Astrocyte of the spinal cord (primary cell): ENCODE results near the gene CLDN20.

Experiments used
- DNase-seq: peaks from one replicate; pipeline ENCODE4 v3.0.0; 2011; ENCODE audit warnings: low read depth, low spot score
- H3K4me3 ChIP-seq: 2 replicates; pipeline ENCODE4 v1.5.1; 2011; ENCODE audit warnings: low read depth, mild to moderate bottlenecking, low read length, moderate library complexity
- in situ Hi-C: cut with HindIII; loops from 2 replicates; pipeline ENCODE4 v1.10.0; 2017; ENCODE audit warnings: low sequenced_read_pairs
- TF ChIP-seq, protein P1 (sequence below): IDR thresholded peaks from 2 replicates; pipeline ENCODE4 v1.5.1; 2012; ENCODE audit warnings: low read depth, mild to moderate bottlenecking, low read length, inconsistent platforms

CLDN20 gene

DNA sequence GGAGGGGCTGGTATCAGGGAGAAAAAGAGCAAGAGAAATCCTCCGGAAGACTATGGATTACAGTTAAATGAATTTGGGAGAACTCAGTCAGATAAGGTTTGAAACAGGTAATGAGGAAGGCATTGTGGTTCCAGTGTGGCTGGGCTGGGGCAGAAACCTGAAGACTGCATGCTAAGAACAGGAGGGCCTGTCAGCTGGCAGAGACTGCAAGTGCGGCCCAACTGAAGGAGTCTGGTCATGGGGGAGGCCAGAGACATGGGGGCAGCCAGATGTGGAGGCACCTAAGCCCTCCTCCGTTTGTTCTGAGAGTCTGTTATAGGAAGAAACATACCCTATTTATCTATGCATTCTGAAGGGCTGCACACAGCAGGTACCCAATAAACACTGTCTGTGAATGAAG lies 33.9 kb downstream of the CLDN20 start:
- DNase-seq, result no peak
- in situ Hi-C loops, result no loop called here
- H3K4me3 ChIP-seq, result no peak overlapping the region
- TF ChIP-seq, protein P1, sequence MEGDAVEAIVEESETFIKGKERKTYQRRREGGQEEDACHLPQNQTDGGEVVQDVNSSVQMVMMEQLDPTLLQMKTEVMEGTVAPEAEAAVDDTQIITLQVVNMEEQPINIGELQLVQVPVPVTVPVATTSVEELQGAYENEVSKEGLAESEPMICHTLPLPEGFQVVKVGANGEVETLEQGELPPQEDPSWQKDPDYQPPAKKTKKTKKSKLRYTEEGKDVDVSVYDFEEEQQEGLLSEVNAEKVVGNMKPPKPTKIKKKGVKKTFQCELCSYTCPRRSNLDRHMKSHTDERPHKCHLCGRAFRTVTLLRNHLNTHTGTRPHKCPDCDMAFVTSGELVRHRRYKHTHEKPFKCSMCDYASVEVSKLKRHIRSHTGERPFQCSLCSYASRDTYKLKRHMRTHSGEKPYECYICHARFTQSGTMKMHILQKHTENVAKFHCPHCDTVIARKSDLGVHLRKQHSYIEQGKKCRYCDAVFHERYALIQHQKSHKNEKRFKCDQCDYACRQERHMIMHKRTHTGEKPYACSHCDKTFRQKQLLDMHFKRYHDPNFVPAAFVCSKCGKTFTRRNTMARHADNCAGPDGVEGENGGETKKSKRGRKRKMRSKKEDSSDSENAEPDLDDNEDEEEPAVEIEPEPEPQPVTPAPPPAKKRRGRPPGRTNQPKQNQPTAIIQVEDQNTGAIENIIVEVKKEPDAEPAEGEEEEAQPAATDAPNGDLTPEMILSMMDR, result no peak

DNA sequence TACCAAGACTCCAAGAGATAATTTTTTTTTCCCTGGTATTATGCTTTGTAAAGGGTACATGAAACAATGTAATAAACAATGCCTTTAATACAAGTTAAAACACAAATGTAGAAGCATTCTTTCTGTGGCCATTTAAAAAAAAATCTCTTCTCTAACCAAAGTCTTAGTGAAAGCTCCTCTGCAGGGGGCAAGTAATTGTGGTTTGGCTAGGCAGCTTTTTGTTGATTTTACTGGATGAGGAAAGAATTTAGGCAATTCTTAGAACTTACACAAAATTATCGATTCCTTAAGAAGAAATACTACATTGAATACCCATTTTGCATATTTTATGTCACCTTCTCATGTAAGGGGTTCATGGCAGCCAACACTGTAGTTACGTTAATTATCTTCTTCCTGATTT lies 38.1 kb downstream of the CLDN20 start:
- in situ Hi-C loops, result no loop called here
- H3K4me3 ChIP-seq, result no peak overlapping the region
- TF ChIP-seq, protein P1, result no peak
- peak; percentile 83 for DNase-seq

DNA sequence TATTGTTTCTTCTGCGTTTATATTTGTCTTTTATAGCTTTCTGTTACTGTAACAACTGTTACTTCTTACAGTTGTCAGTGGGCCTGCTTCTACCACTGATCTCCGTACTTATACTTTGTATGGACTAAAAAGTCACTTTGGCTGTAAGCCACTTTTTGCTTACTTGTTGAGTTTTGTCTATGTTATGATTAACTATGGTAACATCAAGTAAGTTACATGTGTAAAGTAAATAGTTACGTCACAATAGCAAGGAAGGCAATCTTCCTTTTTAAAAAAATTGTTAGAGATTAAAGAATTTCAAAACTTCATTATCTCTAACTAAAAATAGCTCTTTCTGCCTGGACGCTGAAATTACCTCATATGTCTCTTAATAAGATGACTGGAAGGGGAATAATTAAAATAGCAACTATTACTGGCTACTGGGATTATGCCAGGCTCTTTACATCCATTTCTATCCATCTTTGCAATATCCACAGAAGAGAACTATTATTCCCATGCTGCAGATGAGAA lies 39.6 kb downstream of the CLDN20 start:
- DNase-seq, result no peak
- TF ChIP-seq, protein P1, result no peak
- no peak overlapping the region for H3K4me3 ChIP-seq
- in situ Hi-C loops, result no loop called here

DNA sequence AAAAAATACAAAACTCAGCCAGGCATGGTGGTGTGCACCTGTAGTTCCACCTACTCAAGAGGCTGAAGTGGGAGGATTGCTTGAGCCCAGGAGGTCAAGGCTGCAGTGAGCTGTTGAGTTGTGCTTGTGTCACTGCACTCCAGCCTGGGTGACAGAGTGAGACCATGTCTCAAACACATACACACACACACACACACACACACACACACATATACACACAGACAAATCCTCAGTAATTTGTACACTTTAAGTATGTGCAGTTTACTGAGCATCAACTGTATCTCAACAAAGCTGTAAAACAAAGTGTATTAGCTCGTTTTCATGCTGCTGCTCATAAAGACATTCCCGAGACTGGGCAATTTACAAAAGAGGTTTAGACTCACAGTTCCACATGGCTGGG lies 43.1 kb downstream of the CLDN20 start:
- DNase-seq, result no peak
- TF ChIP-seq, protein P1, result no peak
- in situ Hi-C loops, result no loop called here

DNA sequence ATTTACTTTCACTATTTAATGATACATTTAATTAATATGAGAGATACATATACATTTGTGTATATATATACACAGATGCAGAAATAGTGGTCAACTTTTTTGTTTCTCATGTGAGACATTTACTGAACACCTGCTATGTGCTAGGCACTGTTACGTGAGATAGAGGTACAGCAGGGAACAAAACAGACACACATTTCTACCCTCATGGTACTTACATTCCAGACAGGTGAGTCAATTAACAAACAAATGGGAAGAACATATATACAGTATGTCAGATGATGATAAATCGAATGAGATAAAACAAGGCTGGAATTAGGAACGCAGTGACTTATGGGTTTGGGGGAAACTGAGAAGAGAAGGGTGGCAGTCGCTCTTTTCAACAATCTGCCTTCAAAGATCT lies 45.3 kb downstream of the CLDN20 start:
- no peak for DNase-seq
- TF ChIP-seq, protein P1, result no peak
- in situ Hi-C loops, result no loop called here
- H3K4me3 ChIP-seq, result no peak overlapping the region

More for the DNA sequence above, 43.1 kb downstream of the CLDN20 start:
- H3K4me3 ChIP-seq, result no peak overlapping the region

DNA sequence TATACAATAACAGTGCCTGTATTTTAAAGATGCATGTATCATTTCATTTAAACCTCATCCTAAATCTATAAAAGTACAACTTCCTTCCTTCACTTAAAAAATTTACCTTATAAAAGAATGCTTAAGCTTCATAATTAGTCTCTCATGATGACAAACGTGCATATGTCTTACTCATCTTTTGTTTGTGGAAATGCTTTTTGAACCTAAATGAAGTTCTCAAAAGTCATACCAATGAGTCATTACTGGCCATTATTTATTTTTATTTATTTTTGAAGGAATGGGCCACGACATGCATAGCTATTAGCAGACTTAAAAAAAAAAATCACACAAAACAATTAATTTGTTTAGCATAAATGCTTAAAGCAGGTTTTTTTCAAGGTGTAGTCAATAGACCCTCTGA lies 46.8 kb downstream of the CLDN20 start:
- peak; percentile 26 for DNase-seq
- H3K4me3 ChIP-seq, result no peak overlapping the region

More for the DNA sequence above, 46.8 kb downstream of the CLDN20 start:
- in situ Hi-C loops, result no loop called here
- TF ChIP-seq, protein P1, result no peak
